GM19328 (cell line): ENCODE measurements around the gene RNASE7.

Experiments used
- ATAC-seq: cut with Tn5 transposase; IDR thresholded peaks from one replicate; pipeline ENCODE4 v1.9.1; 2021; ENCODE audit warnings: mild to moderate bottlenecking, moderate library complexity; ENCODE audit not compliant: unreplicated experiment

Gene RNASE7

GRCh38 chr14:21042918-21043317 lies 756 bp downstream of the RNASE7 start:
- ATAC-seq: no peak

- ATAC-seq: no peak
These were observed 1.3 kb downstream of the RNASE7 start for GRCh38 chr14:21043387-21043973.

GRCh38 chr14:21043974-21044618 lies 1.9 kb downstream of the RNASE7 start:
- no peak for ATAC-seq

- ATAC-seq: no peak
These were observed 5.2 kb downstream of the RNASE7 start for GRCh38 chr14:21047378-21047781.

- ATAC-seq: no peak
These were observed 6.5 kb downstream of the RNASE7 start for GRCh38 chr14:21048638-21049037.

- ATAC-seq: no peak
These were observed 7.1 kb downstream of the RNASE7 start for GRCh38 chr14:21049271-21049673.

GRCh38 chr14:21050597-21050996 lies 8.4 kb downstream of the RNASE7 start:
- ATAC-seq: no peak

GRCh38 chr14:21053184-21054122 lies 11.3 kb downstream of the RNASE7 start:
- ATAC-seq: no peak

- ATAC-seq: no peak
These were observed 12.1 kb downstream of the RNASE7 start for GRCh38 chr14:21054123-21054767.

GRCh38 chr14:21054768-21055145 lies 12.6 kb downstream of the RNASE7 start:
- ATAC-seq: no peak

GRCh38 chr14:21055432-21056117 lies 13.4 kb downstream of the RNASE7 start:
- ATAC-seq: no peak

- no peak for ATAC-seq
These were observed 14.5 kb downstream of the RNASE7 start for GRCh38 chr14:21056520-21057163.

- no peak for ATAC-seq
These were observed 15.9 kb downstream of the RNASE7 start, which contains the start of gene RNASE8 for GRCh38 chr14:21057803-21058675. Gene RNASE8, plus strand, starts transcription at chr14:21057822. Its CDS starts 71 bp downstream, at chr14:21057893.

GRCh38 chr14:21058903-21059302 lies 16.7 kb downstream of the RNASE7 start:
- ATAC-seq: no peak

- no peak for ATAC-seq
These were observed 17.9 kb downstream of the RNASE7 start for GRCh38 chr14:21059842-21060613.

GRCh38 chr14:21060614-21061346 lies 18.6 kb downstream of the RNASE7 start:
- no peak for ATAC-seq

GRCh38 chr14:21061347-21061668 lies 19.1 kb downstream of the RNASE7 start:
- ATAC-seq: no peak

- no peak for ATAC-seq
These were observed 21.3 kb downstream of the RNASE7 start for GRCh38 chr14:21063479-21063878.
